KMS-11 (cell line): Measurements from ENCODE around the gene PARP1.

Experiments
- H2AFZ ChIP-seq: fragments of 200-600 bp; sonication (generic); 2 replicates; pipeline ENCODE4 v1.6.1; 2016; ENCODE audit warnings: antibody characterized with exemption, mixed run types, low read depth
- H3K27ac ChIP-seq: fragments of 200-600 bp; sonication (generic); 2 replicates; pipeline ENCODE4 v1.6.1; 2016; ENCODE audit warnings: mild to moderate bottlenecking, mixed run types
- H3K27me3 ChIP-seq: fragments of 200-600 bp; sonication (generic); 2 replicates; pipeline ENCODE4 v1.6.1; 2017; ENCODE audit warnings: mild to moderate bottlenecking, low read depth, mixed run types, moderate library complexity; ENCODE audit not compliant: insufficient read depth
- H3K36me3 ChIP-seq: fragments of 200-600 bp; sonication (generic); 2 replicates; pipeline ENCODE4 v1.6.1; 2017; ENCODE audit warnings: mild to moderate bottlenecking, mixed run types; ENCODE audit not compliant: insufficient read depth
- H3K4me1 ChIP-seq: fragments of 200-600 bp; sonication (generic); 2 replicates; pipeline ENCODE4 v1.6.1; 2016; ENCODE audit warnings: mild to moderate bottlenecking, low read depth, mixed run types; ENCODE audit not compliant: poor library complexity, severe bottlenecking
- H3K4me2 ChIP-seq: fragments of 200-600 bp; sonication (generic); 2 replicates; pipeline ENCODE4 v1.7.0; 2016; ENCODE audit warnings: mild to moderate bottlenecking, mixed run types
- H3K4me3 ChIP-seq: fragments of 200-600 bp; sonication (generic); IDR thresholded peaks from 2 replicates; pipeline ENCODE4 v1.6.1; 2017; ENCODE audit warnings: low read depth, low read length, mixed read lengths; ENCODE audit not compliant: insufficient read depth
- H3K79me2 ChIP-seq: fragments of 200-600 bp; sonication (generic); 2 replicates; pipeline ENCODE4 v1.6.1; 2016; ENCODE audit warnings: low read depth, mixed run types; ENCODE audit not compliant: insufficient read depth
- H3K9ac ChIP-seq: fragments of 200-600 bp; sonication (generic); 2 replicates; pipeline ENCODE4 v1.6.1; 2016; ENCODE audit warnings: mild to moderate bottlenecking, mixed run types
- H4K20me1 ChIP-seq: fragments of 200-600 bp; sonication (generic); 2 replicates; pipeline ENCODE4 v1.6.1; 2016; ENCODE audit warnings: mild to moderate bottlenecking, mixed run types; ENCODE audit not compliant: insufficient read depth
- CTCF ChIP-seq: fragments of 200-600 bp; sonication (generic); conservative IDR thresholded peaks from 2 replicates; pipeline ENCODE4 v1.6.1; 2017; ENCODE audit warnings: low read depth, mild to moderate bottlenecking, antibody characterized with exemption, low read length, moderate library complexity, mixed read lengths

Gene PARP1

GRCh38 chr1:226425004-226425378 is 17.1 kb upstream of the PARP1 start:
- no peaks in the 10 kb centered on the region for H3K27me3 ChIP-seq
- no peaks in the 10 kb centered on the region for H3K79me2 ChIP-seq
- no peaks in the 10 kb centered on the region for H3K36me3 ChIP-seq
- no peak for TF ChIP-seq CTCF
- H3K4me2 ChIP-seq, result peak overlapping the region; percentile 19; the same call in 1 of the 2 replicates
- H3K4me1 ChIP-seq, result peaks cover 18% of the 10 kb centered on the region
- no peak overlapping the region for H3K9ac ChIP-seq
- peak overlapping the region; percentile 17 for H3K4me3 ChIP-seq
- no peak overlapping the region; the same call in 1 of the 2 replicates for H2AFZ ChIP-seq
- H4K20me1 ChIP-seq, result no peaks in the 10 kb centered on the region
- no peak overlapping the region for H3K27ac ChIP-seq

- no peaks in the 10 kb centered on the region for H3K79me2 ChIP-seq
- no peak overlapping the region for H3K4me3 ChIP-seq
- no peaks in the 10 kb centered on the region for H3K27me3 ChIP-seq
- peak overlapping the region; percentile 19; the same call in 1 of the 2 replicates for H3K4me2 ChIP-seq
- H2AFZ ChIP-seq, result peak overlapping the region; percentile 18; the same call in 1 of the 2 replicates
- H3K4me1 ChIP-seq, result peaks cover 18% of the 10 kb centered on the region
- TF ChIP-seq CTCF, result peak; percentile 79
- H4K20me1 ChIP-seq, result no peaks in the 10 kb centered on the region
- H3K27ac ChIP-seq, result no peak overlapping the region
- no peak overlapping the region for H3K9ac ChIP-seq
- H3K36me3 ChIP-seq, result no peaks in the 10 kb centered on the region
Observed at GRCh38 chr1:226424221-226425003, 16.5 kb upstream of the PARP1 start.

GRCh38 chr1:226422478-226422877 is 14.6 kb upstream of the PARP1 start:
- H2AFZ ChIP-seq, result no peak overlapping the region
- no peak overlapping the region for H3K27ac ChIP-seq
- no peak overlapping the region for H3K4me2 ChIP-seq
- no peak overlapping the region for H3K4me3 ChIP-seq
- no peak for TF ChIP-seq CTCF
- H3K79me2 ChIP-seq, result no peaks in the 10 kb centered on the region
- no peaks in the 10 kb centered on the region for H3K36me3 ChIP-seq
- H3K4me1 ChIP-seq, result peaks cover 18% of the 10 kb centered on the region
- no peaks in the 10 kb centered on the region for H4K20me1 ChIP-seq
- no peak overlapping the region for H3K9ac ChIP-seq
- H3K27me3 ChIP-seq, result no peaks in the 10 kb centered on the region

DNA sequence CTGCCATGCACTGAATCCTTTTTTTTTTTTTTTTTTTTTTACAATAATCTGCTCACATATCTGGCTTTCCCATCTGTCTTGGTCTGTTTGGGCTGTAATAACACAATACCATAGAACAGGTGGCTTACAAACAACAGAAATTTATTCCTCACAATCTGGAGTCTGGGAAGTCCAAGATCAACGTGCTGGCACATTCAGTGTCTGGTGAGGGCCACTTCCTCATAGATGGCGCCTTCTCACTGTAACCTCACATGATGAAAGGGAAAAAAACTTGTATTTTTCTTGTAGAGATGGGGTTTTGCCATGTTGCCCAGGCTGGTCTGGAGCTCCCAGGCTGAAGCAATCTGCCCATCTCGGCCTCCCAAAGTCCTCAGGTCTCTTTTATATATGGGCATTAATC is 13.0 kb upstream of the PARP1 start:
- Histone ChIP-seq H3K36me3 (no peaks in the 10 kb centered on the region), H3K27ac (no peak overlapping the region), H3K4me3 (no peak overlapping the region), H3K79me2 (no peaks in the 10 kb centered on the region), H3K4me1 (peaks cover 18% of the 10 kb centered on the region), H3K4me2 (no peak overlapping the region), H2AFZ (no peak overlapping the region), H3K9ac (no peak overlapping the region), H4K20me1 (no peaks in the 10 kb centered on the region), H3K27me3 (no peaks in the 10 kb centered on the region)
- TF ChIP-seq CTCF, result no peak
